GM15510 (cell line): ENCODE data around the gene SST.

Experiments used
- POLR2A ChIP-seq: IDR thresholded peaks from 3 replicates; pipeline ENCODE4 v1.6.1; 2011; ENCODE audit warnings: borderline replicate concordance; ENCODE audit not compliant: insufficient read length; ENCODE audit errors: extremely low read depth

Gene SST

GRCh38 chr3:187695449-187695848, 25.3 kb upstream of the SST start:
- no peak for TF ChIP-seq POLR2A

DNA sequence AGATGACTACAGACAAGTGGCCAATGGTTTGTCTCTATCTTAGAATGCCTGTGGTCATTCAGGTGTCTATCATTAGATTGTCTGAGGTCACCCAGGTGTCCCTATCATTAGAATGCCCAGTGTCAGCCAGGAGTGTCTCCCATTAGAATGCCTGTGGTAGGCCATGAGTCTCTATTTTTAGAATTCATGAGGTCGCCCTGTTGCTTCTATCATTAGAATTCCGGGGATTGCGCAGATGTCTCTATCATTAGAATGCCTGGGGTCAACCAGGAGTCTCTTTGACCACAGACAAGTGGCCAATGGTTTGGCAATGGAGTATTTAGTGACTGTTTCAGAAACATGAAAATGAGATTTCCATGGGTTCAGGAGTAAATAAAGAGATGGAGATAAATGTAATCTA, 24.6 kb upstream of the SST start:
- no peak for TF ChIP-seq POLR2A

GRCh38 chr3:187693431-187693830, 23.2 kb upstream of the SST start:
- no peak for TF ChIP-seq POLR2A

- TF ChIP-seq POLR2A = no peak
Observed at GRCh38 chr3:187689984-187690383, 19.8 kb upstream of the SST start.

DNA sequence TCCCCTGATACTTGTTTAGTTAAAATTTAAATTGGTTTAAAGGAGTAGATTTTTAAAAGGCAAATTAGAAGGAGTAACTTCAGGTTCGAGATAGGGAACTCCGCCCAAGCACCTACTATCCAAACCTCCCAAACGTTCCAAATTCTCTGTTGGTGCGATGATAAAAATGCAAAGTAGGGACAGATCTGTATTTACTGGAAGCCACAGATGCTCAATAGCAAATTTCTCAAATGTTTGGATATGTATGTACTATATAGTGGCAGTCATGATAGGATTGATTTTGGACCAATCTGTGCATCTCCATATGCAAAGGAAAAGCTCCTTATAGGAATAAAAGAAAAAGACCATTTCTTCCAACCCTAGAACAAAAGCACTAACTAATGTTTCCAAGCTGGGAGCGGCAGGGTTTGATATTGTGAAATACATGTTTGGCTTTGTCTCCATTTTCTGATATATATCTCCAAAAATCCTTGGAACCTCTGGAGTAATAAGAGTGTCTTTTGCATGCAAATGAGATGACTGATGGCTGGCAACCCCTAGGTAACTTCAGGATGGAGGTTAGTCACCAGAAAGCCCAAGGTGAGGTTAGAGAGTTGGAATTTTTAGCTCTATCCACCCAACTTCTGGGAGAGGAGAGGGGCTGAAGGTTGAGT, 16.6 kb upstream of the SST start:
- TF ChIP-seq POLR2A = no peak

- TF ChIP-seq POLR2A = no peak
Observed at GRCh38 chr3:187685948-187686347, 15.8 kb upstream of the SST start.

- TF ChIP-seq POLR2A = no peak
Observed at GRCh38 chr3:187684880-187685279, 14.7 kb upstream of the SST start.

DNA sequence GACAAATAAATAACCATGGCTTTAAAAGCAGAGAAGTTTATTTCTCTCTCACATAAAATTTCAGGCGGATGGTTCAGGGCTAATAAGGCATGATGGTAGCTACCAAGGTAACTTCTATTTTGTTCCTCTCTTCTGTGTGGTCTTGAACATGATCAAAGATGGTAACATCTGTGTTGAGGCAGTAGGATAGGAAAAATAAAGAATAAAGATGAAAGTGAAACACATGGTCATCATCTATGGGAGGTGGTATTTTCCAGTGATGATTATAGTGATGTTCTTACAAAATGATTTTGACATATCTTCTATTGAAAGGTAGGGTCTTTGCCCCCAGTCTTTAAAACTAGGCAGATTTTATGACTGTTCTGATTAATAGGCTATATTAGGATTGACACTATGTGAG, 14.2 kb upstream of the SST start:
- no peak for TF ChIP-seq POLR2A

- TF ChIP-seq POLR2A = no peak
Observed at GRCh38 chr3:187679638-187680396, 9.6 kb upstream of the SST start.

DNA sequence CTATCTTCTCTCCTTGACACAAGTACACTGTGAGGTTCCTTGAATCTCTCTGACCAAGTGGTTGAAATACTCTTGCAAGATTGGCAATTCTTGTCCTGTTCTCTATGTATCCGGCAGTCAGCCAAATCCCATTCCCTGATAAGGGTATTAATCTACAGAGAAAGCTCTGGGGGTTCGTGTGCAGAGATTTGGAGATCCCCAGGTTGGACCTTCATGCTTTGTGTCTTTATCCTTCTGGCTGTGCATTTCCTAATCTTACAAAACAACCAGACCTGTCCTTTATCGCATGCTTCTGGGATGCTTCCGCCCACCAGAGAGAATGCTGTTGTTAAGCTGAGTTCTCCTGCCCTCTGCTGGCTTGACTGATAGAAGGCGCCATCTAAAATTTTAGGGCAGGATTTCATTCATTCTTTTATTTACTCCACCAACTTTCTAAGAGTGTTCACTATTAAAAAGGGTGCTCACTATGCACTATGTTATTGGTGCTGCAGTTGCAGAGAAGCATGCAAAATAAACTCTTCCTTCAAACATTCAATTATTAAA, 8.6 kb upstream of the SST start:
- no peak for TF ChIP-seq POLR2A

DNA sequence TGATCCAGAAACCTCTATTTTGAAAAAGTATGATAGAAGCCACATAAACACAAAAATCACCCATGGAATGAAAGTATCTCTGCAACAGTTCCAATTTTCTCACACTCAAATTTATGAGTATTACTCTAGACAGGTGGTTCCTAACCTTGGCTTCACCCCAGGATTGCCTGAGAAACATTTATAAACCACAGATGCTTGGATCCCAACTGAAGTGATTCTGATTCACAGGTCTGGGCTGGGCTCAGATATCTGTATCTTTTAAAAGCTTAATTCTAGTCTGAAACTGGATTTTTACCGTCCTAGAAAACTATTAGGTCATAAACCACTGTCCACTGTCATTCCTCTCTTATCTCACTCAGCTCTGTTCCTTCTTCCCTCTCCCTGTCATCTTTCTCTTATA, 7.4 kb upstream of the SST start:
- TF ChIP-seq POLR2A = no peak

DNA sequence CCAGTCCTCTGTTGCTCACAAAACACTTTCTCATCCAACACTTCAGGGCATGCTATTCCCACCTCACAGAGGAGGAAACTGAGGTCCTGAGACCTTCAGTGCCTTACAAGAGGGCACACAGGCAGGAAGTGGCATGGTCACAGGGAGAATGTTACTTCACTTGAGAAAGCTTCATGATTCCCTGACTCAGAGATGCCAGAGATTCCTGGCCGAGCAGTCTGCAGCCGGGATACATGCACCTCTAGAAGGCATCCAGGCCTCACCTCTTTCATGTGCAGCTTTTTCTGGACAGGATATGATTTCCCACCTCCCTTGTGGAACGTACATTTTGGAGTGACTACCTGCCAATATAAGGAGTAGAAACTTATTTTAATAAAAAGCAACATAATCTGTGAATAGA, 2.8 kb upstream of the SST start:
- no peak for TF ChIP-seq POLR2A

DNA sequence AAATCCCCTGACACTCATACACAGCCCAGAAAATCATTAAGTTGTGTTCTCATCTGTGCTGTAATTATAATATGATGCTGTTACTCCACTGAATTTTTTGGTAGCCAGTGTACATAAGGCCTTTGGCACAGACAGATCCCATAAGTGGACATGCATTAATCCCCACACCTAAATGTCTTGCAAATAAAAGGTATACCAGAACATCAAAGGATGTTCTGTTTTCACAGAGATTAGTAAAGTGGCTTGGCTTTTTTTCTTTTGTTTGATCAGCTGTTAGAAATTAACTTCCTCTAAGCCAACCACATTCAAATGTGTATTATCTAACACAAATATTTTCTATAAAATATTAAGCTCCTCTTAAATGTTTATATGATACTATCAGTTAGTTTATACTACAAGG, 2.7 kb downstream of the SST start:
- no peak for TF ChIP-seq POLR2A

DNA sequence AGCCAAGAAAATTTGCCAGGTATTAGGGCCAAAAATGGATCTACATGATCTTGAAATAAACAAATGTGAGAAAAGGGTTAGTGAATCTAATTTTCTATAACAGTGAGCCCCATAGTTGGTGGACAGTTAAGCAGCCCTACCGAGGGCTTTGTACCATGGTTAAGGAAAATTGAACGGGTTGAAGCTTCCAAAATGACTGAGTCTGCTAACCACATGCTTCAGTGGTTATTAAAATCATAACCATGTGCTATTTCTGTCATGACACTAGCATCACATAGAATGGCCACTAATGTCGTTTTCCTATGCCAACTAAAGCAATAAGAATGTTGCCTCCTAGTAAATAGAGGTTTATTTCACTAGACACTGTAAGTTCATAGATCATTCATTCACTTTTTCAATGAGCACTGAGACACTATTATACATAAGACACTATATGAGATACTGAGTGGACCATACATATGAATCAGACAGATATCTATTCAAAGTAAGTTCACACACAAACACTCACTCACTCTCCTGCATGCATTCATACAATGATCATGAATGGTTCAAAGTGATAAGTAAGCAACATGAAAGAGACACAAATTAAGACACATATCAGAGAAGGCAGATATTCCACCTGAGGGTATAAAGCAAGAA, 4.3 kb downstream of the SST start:
- TF ChIP-seq POLR2A = no peak

DNA sequence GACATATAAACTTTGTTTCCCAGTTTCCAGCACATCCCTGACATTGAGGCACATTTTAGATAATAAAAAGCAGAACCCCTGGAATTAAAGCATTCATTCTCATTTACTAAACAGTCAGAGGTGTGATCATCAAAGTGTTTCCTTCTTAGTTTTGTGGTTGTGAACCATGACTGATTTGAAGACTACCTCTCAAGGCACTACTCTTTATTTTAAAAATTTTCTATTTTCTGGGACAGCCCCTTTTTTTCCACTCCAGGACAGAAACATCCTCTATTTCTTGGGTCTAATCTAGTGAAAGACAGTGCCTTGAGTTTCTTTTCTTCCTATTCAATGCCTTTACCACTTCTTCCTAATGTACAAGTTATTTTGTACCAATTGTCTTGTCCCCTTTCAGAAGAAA, 5.2 kb downstream of the SST start:
- TF ChIP-seq POLR2A = no peak
